NCI-H748 (cell line): Measurements from ENCODE around the gene ATAT1.

Experiments
- DNase-seq: peaks from one replicate; lab custom pipeline; 2025; ENCODE audit not compliant: unreplicated experiment; lab: John Stamatoyannopoulos, UW

The ATAT1 gene

GRCh38 chr6:30683183-30683979, 56.7 kb downstream of the ATAT1 start:
- DNase-seq = no peak

DNA sequence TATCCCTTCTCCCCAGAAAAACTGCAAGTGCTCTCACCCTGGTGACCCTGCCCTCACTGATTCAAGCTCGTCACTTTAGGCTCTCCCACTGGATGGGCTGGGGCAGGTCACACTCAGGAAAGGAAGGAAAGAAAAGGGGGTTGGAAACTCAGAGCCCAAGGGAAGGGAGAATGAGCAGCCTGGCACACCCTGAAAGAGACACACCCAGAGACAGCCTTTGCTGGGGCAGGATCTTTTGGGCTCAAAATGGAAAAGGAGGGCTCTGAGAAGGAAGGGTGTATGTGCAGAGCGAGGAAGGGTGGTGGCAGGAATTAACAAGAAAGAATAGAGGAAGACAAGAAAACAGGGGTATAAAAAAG, 57.3 kb downstream of the ATAT1 start:
- DNase-seq = no peak

GRCh38 chr6:30684386-30685156, 57.9 kb downstream of the ATAT1 start:
- no peak for DNase-seq

DNA sequence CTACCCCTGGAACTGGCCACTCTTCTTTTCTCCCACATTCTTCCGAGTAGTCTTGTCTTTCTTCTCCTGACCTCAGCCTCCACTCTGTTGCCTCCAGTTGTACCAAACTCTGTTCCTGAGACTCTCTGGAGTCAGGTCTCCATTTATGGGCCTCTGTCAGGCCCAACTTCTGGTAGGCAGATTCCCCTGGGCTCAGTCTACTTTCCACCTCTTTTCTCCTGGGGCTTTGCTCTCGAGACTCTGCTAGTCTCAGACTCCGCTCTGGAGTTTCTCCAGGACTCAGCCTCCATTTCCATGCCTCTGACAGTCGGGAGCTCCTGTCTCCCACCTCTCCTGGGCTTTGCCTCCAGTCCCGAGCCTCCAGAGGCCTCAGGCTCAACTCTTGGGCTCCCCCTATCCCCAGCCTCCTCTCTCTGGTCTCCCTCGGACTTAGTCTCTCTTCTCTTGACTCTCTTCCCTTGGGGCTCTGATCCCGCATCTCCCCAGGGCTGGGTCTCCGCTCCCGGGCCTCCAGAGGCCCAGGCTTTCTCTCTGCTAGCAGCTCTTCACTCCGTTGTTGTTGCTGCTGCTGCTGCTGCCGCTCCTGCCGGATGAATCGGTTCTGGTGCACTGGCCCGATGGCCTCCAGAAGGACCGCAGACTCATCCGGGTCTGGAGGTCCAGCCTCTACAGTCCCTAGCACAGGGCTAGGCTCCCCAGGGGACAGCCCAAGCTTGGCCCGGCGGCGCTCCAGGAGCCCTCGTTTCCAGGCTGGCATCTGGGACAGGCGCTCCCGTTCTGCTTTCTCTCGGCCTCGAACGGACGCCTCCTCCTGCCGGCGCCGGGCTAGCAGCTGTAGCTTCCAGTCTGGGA, 58.7 kb downstream of the ATAT1 start:
- DNase-seq = no peak

GRCh38 chr6:30686009-30686907, 59.6 kb downstream of the ATAT1 start, which contains the start of gene PPP1R18:
Gene PPP1R18, minus strand, starts transcription at chr6:30686645. Its CDS starts 627 bp downstream, at chr6:30686018.
- DNase-seq = peak; percentile 80

- peak; percentile 92 for DNase-seq
Measured at GRCh38 chr6:30686908-30687658, 60.4 kb downstream of the ATAT1 start.

- DNase-seq = peak; percentile 56
Measured at GRCh38 chr6:30687659-30688431, 61.2 kb downstream of the ATAT1 start.

- no peak for DNase-seq
Measured at GRCh38 chr6:30688569-30688968, 61.9 kb downstream of the ATAT1 start.

GRCh38 chr6:30689022-30689865, 62.6 kb downstream of the ATAT1 start:
- DNase-seq = no peak

DNA sequence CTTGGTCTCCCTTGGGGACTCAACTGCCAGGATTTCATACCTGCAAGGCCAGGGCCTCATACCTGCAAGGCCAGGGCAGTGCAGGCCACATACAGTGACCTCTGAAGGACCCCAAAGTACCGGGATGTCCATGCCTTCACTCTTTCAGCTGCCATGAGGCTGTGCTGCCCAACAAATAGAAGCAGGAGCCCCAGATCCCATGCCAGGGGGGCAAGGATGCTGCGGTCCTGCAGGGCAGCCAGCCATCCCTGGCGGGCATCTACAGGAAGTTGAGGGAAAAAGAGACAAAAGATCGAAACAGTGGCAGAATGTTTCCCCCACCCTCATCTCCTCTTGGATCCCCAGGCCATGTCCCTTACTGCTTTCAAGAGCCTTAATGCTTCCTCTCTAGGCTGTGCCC, 63.3 kb downstream of the ATAT1 start:
- no peak for DNase-seq

DNA sequence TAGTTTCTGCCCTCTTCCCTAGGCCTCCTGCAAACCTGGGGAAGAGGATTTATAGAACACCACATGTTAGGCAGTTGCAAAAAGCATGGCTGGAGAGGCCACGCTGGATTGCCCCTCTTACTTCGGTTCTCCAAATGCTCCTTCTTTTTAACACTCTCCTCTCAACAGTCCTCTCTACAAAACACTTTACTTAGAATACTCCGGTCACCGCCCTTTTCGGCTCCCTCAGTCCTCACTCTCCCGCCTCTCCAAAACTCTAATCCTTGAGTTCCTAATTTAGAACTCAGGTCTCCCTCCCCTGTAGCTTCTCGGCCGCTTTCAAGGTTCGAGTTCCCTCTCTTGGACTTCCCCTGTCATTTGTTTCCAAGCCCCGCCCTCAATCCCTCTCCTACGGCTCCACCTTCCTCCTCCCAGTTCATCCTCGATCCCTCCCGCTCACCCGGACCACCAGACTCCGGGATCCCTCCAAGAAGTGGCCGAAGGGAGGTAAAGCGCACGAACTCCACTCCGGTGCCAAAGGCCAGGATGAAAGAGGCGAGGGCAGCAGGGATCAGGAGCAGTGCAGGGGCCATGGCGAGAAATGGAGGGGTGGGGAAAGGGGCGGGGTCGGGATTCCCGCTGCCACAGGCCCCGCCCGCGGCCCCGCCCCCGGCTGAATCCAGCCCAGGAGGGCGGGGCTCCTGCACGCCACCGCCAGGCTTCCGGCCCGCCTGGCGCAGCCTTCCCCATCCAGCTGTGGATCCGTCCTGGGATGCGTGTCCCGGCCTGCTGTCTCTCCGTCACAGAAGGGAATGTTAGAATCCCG, 63.9 kb downstream of the ATAT1 start, which contains the start of gene NRM:
NRM (minus strand) TSS at position 582 of the 805 bp plus-strand sequence; CDS start at position 572, 10 bp downstream.
- DNase-seq = peak; percentile 89

- peak; percentile 18 for DNase-seq
Measured at GRCh38 chr6:30691208-30691847, 64.7 kb downstream of the ATAT1 start.
